ENCODE results near the gene RIPK1. TPM values are rescaled to one million over a fixed set of nuclear protein-coding genes. Genes with fewer than 3 reads are reported as not detected.

RIPK1 gene
- total and polyA plus RNA-seq, 10 of the 15 experiments (the other 5 are each of a cell fraction or from before 2014, with no cell fraction given): 1.6 to 11.2 (median 6.3) TPM

DNA sequence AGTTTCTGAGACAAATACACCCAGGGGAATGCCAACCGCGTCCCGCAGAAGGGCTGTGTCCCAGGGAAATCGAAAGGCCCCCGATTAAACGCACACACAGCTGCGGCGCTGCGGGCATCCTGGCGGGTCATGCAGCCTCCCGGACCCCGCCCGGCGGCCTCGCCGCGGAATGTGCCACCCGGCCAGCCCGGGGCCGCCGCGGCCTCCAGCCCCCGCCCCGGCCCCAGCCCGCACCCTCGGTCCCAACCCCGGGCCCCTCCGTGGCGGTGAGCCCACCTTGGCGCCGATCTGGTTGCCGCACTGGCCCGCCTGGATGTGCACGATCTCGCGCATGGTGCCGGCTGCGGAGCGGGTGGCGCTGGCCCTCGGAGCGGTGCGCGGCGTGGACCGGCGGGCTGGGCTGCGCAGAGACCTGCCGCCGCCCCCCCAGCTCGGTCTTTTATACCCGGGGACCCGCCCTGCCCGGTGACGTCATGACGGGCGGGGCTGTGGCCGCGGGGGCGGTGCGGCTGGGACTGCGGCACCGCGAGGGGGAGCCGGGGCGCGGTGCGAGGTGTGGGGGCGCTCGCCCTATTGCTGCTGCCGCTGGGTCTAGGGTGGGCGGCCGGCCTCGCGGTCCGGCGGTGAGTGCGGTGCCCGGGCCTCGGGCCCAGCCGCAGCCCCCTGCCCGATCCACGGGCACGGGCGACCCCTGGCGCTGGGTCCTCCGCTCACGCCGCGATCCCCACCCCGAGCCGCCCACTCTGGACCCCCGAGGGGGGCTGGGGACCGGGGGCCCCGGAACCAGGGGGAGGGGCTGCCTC is 89.0 kb downstream of the RIPK1 start, which contains the start of gene TUBB2A (continued):
- TF ChIP-seq, protein P1, sequence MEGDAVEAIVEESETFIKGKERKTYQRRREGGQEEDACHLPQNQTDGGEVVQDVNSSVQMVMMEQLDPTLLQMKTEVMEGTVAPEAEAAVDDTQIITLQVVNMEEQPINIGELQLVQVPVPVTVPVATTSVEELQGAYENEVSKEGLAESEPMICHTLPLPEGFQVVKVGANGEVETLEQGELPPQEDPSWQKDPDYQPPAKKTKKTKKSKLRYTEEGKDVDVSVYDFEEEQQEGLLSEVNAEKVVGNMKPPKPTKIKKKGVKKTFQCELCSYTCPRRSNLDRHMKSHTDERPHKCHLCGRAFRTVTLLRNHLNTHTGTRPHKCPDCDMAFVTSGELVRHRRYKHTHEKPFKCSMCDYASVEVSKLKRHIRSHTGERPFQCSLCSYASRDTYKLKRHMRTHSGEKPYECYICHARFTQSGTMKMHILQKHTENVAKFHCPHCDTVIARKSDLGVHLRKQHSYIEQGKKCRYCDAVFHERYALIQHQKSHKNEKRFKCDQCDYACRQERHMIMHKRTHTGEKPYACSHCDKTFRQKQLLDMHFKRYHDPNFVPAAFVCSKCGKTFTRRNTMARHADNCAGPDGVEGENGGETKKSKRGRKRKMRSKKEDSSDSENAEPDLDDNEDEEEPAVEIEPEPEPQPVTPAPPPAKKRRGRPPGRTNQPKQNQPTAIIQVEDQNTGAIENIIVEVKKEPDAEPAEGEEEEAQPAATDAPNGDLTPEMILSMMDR (IDR thresholded peaks at IDR 0.05 in 2 of 3, conservative IDR thresholded peaks at IDR 0.05 in 1 of 3; ENCODE audit: control insufficient read depth in 2 of 3, extremely low read depth in 1 of 3, insufficient read depth in 1 of 3, low read depth in 3 of 3, low read length in 3 of 3): peak in 2 of 3 experiments; percentile 27 to 48; a peak in 5 of 6 replicates
- TF ChIP-seq STAT3 (IDR thresholded peaks at IDR 0.05; ENCODE audit: low read depth, low read length) (no peak), GATAD2B (conservative IDR thresholded peaks at IDR 0.05; ENCODE audit: low read depth) (peak; percentile 93), ZNF24 (IDR thresholded peaks at IDR 0.05) (no peak), CREB1 (IDR thresholded peaks at IDR 0.05; ENCODE audit: low read depth) (peak; percentile 85), IKZF1 (conservative IDR thresholded peaks at IDR 0.05) (peak; percentile 68), BHLHE40 (IDR thresholded peaks at IDR 0.05; ENCODE audit: borderline replicate concordance in 1 of 2, low read depth in 2 of 2, low read length in 1 of 2) (peak; percentile 9 to 61; a peak in 2 of 4 replicates), ZNF217 (IDR thresholded peaks at IDR 0.05) (0 out of 2 replicates have a peak, but pooled peaks have one; percentile 61), NR2C1 (IDR thresholded peaks at IDR 0.05) (peak; percentile 10; the same call in 1 of the 2 replicates), NRF1 (conservative IDR thresholded peaks at IDR 0.05; ENCODE audit: low read depth, low read length) (no peak), SRF (IDR thresholded peaks at IDR 0.05; ENCODE audit: low read depth in 2 of 2, low read length in 2 of 2) (no peak), ESRRA (IDR thresholded peaks at IDR 0.05; ENCODE audit: low read length) (no peak), ASH2L (IDR thresholded peaks at IDR 0.05; ENCODE audit: borderline replicate concordance, low read depth) (no peak), SUZ12 (IDR thresholded peaks at IDR 0.05; ENCODE audit: unreplicated experiment) (no peak)
- TF ChIP-seq, protein P2, sequence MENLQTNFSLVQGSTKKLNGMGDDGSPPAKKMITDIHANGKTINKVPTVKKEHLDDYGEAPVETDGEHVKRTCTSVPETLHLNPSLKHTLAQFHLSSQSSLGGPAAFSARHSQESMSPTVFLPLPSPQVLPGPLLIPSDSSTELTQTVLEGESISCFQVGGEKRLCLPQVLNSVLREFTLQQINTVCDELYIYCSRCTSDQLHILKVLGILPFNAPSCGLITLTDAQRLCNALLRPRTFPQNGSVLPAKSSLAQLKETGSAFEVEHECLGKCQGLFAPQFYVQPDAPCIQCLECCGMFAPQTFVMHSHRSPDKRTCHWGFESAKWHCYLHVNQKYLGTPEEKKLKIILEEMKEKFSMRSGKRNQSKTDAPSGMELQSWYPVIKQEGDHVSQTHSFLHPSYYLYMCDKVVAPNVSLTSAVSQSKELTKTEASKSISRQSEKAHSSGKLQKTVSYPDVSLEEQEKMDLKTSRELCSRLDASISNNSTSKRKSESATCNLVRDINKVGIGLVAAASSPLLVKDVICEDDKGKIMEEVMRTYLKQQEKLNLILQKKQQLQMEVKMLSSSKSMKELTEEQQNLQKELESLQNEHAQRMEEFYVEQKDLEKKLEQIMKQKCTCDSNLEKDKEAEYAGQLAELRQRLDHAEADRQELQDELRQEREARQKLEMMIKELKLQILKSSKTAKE (IDR thresholded peaks at IDR 0.05; ENCODE audit: low read depth, poor library complexity, severe bottlenecking): no peak
- TF ChIP-seq, protein P3, sequence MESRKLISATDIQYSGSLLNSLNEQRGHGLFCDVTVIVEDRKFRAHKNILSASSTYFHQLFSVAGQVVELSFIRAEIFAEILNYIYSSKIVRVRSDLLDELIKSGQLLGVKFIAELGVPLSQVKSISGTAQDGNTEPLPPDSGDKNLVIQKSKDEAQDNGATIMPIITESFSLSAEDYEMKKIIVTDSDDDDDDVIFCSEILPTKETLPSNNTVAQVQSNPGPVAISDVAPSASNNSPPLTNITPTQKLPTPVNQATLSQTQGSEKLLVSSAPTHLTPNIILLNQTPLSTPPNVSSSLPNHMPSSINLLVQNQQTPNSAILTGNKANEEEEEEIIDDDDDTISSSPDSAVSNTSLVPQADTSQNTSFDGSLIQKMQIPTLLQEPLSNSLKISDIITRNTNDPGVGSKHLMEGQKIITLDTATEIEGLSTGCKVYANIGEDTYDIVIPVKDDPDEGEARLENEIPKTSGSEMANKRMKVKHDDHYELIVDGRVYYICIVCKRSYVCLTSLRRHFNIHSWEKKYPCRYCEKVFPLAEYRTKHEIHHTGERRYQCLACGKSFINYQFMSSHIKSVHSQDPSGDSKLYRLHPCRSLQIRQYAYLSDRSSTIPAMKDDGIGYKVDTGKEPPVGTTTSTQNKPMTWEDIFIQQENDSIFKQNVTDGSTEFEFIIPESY (IDR thresholded peaks at IDR 0.05): no peak
- TF ChIP-seq, protein P4, sequence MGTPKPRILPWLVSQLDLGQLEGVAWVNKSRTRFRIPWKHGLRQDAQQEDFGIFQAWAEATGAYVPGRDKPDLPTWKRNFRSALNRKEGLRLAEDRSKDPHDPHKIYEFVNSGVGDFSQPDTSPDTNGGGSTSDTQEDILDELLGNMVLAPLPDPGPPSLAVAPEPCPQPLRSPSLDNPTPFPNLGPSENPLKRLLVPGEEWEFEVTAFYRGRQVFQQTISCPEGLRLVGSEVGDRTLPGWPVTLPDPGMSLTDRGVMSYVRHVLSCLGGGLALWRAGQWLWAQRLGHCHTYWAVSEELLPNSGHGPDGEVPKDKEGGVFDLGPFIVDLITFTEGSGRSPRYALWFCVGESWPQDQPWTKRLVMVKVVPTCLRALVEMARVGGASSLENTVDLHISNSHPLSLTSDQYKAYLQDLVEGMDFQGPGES (IDR thresholded peaks at IDR 0.05): no peak
- TF ChIP-seq, protein P5, sequence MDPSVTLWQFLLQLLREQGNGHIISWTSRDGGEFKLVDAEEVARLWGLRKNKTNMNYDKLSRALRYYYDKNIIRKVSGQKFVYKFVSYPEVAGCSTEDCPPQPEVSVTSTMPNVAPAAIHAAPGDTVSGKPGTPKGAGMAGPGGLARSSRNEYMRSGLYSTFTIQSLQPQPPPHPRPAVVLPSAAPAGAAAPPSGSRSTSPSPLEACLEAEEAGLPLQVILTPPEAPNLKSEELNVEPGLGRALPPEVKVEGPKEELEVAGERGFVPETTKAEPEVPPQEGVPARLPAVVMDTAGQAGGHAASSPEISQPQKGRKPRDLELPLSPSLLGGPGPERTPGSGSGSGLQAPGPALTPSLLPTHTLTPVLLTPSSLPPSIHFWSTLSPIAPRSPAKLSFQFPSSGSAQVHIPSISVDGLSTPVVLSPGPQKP (IDR thresholded peaks at IDR 0.05; ENCODE audit: low read depth, low read length): no peak

Data from GM12878 (cell line).